Measurements from ENCODE around the gene NLE1.

GRCh38 chr17:35160354-35161201, 18.5 kb upstream of the NLE1 start:
- no peak for TF ChIP-seq CTCF (IDR thresholded peaks at IDR 0.05)
- no peak for TF ChIP-seq PBX3 (IDR thresholded peaks at IDR 0.05)
- TF ChIP-seq NFIC (IDR thresholded peaks at IDR 0.05; ENCODE audit: borderline replicate concordance), result no peak
- no peak for TF ChIP-seq EP300 (IDR thresholded peaks at IDR 0.05; ENCODE audit: borderline replicate concordance in 1 of 2, low read depth in 1 of 2, low read length in 1 of 2)
- TF ChIP-seq REST (IDR thresholded peaks at IDR 0.05; ENCODE audit: low read depth, low read length), result no peak
- no peak for TF ChIP-seq POLR2AphosphoS5 (IDR thresholded peaks at IDR 0.05; ENCODE audit: low read depth, low read length)
- TF ChIP-seq ZBTB33 (IDR thresholded peaks at IDR 0.05; ENCODE audit: borderline replicate concordance, low read depth), result no peak
- TF ChIP-seq SIN3A (IDR thresholded peaks at IDR 0.05; ENCODE audit: borderline replicate concordance, low read depth, low read length), result no peak
- TF ChIP-seq RAD21 (IDR thresholded peaks at IDR 0.05; ENCODE audit: low read length), result no peak
- no peak for TF ChIP-seq MAX (IDR thresholded peaks at IDR 0.05; ENCODE audit: low read depth)
- no peak for TF ChIP-seq YY1 (IDR thresholded peaks at IDR 0.05; ENCODE audit: low read depth)

Data from SK-N-SH (cell line).